Adrenal gland (tissue), 5 donors: ENCODE results near the gene VWCE.

Experiments
- POLR2A ChIP-seq, 2 donors: fragments of 450-650 bp; IDR thresholded peaks; one replicate each; pipeline ENCODE4 v1.6.1; 2017; ENCODE audit warnings: antibody characterized with exemption in 2 of 2, mild to moderate bottlenecking in 2 of 2, moderate library complexity in 1 of 2
- TF ChIP-seq, protein P1 (sequence below), 6 experiments: fragments of 450-650 bp in 4 of 6; fragments of 200-600 bp in 2 of 6; sonication (generic) in 1 of 6; IDR thresholded peaks; 1 replicate in 5 of 6; 2 replicates in 1 of 6; pipeline versions ENCODE4 v1.5.1 to v1.8.0; 2016 to 2021; ENCODE audit warnings: antibody characterized with exemption in 6 of 6, mild to moderate bottlenecking in 2 of 6, moderate library complexity in 1 of 6
- donor health status: DM: no; HTN: no; CAD: no.

DNA sequence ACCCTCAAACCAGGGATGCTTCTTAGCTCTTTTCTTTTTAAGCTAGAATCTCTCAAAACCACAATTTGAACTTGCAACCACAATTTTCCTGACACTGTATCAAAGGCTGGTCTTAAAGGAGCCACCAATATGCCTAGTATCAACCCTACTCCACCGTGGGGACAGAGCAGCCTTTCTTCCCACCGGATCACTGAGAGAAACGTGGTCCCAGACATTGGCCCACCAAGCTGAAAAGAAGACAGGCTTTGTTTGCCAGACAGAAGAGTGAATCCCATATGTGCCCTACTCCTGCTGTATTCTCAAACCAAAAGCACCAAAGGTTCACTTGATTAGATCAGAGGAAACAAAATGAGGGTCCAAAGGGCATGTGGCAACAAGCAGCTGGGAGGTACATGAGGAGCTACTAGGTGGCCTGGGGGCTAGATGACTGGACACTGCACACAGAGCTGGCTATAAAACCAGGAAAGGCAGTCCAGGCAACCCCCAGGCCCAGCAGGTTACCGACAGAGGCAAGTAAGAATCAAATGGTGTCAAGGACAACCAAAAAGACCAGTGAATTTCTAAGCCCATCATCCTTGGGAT is 3.6 kb upstream of the VWCE start:
- TF ChIP-seq, protein P1, sequence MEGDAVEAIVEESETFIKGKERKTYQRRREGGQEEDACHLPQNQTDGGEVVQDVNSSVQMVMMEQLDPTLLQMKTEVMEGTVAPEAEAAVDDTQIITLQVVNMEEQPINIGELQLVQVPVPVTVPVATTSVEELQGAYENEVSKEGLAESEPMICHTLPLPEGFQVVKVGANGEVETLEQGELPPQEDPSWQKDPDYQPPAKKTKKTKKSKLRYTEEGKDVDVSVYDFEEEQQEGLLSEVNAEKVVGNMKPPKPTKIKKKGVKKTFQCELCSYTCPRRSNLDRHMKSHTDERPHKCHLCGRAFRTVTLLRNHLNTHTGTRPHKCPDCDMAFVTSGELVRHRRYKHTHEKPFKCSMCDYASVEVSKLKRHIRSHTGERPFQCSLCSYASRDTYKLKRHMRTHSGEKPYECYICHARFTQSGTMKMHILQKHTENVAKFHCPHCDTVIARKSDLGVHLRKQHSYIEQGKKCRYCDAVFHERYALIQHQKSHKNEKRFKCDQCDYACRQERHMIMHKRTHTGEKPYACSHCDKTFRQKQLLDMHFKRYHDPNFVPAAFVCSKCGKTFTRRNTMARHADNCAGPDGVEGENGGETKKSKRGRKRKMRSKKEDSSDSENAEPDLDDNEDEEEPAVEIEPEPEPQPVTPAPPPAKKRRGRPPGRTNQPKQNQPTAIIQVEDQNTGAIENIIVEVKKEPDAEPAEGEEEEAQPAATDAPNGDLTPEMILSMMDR (IDR thresholded peaks at IDR 0.05), result no peak
- TF ChIP-seq POLR2A (IDR thresholded peaks at IDR 0.05), result no peak
